Stimulated activated CD4-positive, alpha-beta T cell treated with anti-CD3 and anti-CD28 coated beads, Interleukin-15, amount 100 ng/mL, for 24 hours (primary cell): ENCODE results near the gene PRICKLE1.
A peak's percentile ranks its signal among the peaks of the same experiment; 100 is the strongest.

Experiments
- DNase-seq: peaks from one replicate; pipeline ENCODE4 v3.0.0-alpha.2; 2020

Gene PRICKLE1

GRCh38 chr12:42589465-42590329 lies at the start of gene PRICKLE1:
Gene PRICKLE1 (minus strand): TSS chr12:42589746. CDS start chr12:42472516, 117,230 bp downstream.
- DNase-seq: peak; percentile 45

DNA sequence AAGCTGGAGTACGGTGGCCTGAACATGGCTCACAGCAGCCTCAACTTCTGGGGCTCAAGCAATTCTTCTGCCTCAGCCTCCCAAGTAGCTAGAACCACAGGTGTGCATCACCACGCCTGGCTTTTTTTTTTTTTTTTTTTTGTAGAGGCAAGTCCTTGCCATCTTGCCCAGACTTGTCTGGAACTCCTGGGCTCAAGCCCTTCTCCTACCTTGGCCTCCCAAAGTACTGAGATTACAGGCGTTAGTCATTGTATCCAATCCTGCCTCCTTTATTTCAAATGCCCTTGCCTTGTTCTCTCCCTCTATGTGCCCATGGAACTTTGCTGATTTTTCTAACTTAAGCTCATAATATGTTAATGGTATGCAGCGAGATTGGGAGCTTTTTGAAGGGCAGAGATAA lies 49.2 kb upstream of the PRICKLE1 start:
- no peak for DNase-seq

DNA sequence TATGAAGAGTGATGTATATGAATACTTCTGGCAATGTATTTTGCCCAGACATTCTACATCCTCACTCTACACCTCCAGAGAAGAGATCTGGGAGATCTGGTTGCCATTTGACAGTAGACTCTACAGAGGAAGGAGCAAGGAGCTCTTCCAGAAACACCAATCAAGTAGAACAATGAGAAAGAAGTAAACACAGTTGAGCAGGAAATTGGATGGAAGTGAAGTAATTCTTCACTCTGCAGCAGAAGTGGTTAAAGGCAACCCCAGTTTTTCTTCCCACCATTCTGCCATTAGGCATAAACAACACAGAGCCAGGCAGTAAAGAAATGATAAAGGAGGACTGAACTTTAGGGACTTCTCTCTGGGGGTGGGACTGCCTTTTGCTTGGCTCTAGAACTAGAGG lies 48.5 kb upstream of the PRICKLE1 start:
- DNase-seq: no peak

GRCh38 chr12:42636993-42637392 lies 47.4 kb upstream of the PRICKLE1 start:
- no peak for DNase-seq

DNA sequence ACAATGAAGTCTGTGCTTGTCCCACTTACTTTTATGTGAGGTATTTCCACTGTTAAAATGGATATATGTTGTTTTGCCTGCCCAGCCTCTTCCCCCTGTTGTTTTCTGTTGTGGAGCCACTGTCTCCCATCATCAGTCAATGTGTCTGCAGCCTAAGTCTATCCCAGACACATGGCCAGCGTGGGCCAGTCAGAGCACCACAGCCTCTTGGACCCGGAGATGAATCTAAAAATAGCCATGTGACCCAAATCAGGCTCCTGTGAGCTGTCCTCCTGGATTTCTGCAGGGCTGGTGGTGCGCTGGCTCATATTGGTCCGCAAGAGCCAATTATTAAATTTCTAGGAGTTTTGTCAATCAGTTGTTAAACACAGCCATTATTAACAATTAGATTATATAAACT lies 44.0 kb upstream of the PRICKLE1 start:
- no peak for DNase-seq

DNA sequence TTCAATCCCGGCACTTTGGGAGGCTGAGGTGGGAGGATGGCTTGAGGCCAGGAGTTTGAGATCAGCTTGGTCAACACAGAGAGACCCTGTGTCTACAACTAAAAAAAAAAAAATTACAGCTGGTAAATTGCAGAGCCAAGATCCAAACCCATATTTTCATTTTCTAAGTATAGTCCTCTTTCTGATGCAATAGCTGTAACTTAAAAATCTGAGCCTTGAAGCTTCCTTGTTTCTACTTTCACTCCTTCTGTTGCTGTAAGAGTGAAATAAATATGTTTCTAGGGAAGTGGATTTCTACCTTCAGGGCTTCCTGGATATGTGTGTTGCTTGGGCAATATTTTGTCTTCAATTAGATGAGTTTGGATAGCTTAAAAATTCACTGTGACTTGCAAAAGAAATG lies 42.0 kb upstream of the PRICKLE1 start:
- DNase-seq: no peak

GRCh38 chr12:42630314-42630713 lies 40.8 kb upstream of the PRICKLE1 start:
- DNase-seq: no peak

GRCh38 chr12:42627151-42627550 lies 37.6 kb upstream of the PRICKLE1 start:
- no peak for DNase-seq

DNA sequence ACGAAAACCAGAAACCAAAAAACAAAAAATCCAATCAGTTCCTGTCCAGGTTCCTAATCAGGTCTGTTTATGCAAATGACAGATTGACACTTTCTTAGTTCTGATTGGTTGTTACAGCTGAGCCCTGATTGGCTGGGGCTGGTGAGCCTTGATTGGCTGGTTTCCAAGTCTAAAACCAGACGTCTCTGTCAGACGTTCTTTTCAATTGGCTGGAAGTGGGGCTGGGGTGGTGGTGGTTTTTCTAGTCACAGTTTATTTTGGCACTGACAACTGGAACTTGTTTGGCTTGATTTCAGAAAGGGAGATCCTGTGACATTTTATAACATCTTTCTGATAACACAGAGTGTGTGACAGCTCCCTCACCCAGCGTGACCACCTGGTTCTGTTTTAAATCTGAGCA lies 36.1 kb upstream of the PRICKLE1 start:
- DNase-seq: no peak

GRCh38 chr12:42617622-42618021 lies 28.1 kb upstream of the PRICKLE1 start:
- no peak for DNase-seq

- DNase-seq: no peak
Measured at GRCh38 chr12:42615006-42615405, 25.5 kb upstream of the PRICKLE1 start.

GRCh38 chr12:42612231-42612613 lies 22.7 kb upstream of the PRICKLE1 start:
- DNase-seq: no peak

DNA sequence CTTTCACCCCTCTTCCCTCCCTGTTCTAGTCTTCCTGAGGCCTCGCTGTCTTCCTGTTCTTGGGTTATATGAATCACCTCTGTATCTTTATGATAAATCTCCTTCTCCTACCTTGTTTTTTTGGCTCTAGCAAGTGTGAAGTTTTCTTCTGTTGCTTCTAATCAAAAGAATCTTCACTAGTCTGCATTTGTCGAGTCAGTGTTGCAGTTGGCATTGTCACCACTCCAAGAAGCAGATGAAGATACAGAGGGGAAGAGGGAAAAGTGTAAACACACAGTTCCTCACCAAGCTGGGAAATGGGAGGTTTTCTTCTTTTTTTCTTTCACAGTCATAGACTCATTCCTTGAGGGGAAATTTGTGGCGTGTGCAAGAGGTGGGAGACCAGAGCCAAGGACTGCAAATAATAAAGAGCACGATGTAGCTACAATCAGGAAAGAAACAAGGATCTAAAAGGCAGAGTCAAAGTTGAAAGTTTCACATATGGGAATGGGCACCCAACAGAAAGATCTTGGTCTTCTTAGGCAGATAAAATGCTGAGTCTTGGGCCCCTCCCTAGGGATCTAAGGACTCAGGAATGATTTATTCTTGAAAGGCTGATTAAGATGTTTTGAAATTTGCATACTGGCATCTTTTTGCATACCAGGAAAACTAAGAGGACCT lies 22.2 kb upstream of the PRICKLE1 start:
- DNase-seq: no peak

- no peak for DNase-seq
Measured at GRCh38 chr12:42609605-42610004, 20.1 kb upstream of the PRICKLE1 start.

DNA sequence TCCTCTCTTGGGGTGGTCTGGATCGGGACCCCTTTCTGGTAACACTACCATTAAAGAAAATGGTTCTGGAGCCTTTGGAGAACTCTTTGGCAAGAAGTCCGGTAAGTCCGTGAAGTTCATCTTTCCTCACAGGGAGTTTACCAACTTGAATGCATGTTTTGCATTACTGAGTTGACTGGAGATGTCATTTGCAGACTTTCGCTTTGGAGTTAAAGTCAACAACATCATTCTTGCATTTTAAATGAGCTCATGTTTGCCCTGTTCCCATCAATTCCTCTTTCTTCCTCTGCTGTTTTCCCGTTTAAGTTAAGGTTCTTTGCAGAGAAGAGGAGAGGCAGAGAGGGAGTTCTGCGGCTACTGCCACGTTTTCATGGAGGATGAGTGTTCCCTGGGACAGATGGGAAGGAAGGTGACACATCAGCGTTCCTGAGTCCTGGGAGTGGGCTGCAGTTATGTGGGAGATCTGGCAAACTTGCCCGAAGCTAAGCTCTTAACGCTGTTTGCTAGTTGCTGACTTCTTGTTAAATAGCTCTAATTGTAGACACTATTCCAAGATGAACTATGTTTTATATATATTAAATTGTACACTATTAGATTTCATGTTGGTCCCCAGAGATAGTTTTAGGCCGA lies 18.8 kb upstream of the PRICKLE1 start:
- no peak for DNase-seq

- no peak for DNase-seq
Measured at GRCh38 chr12:42607584-42608058, 18.1 kb upstream of the PRICKLE1 start.

- DNase-seq: no peak
Measured at GRCh38 chr12:42606471-42606870, 16.9 kb upstream of the PRICKLE1 start.

- DNase-seq: no peak
Measured at GRCh38 chr12:42605685-42606084, 16.1 kb upstream of the PRICKLE1 start.

DNA sequence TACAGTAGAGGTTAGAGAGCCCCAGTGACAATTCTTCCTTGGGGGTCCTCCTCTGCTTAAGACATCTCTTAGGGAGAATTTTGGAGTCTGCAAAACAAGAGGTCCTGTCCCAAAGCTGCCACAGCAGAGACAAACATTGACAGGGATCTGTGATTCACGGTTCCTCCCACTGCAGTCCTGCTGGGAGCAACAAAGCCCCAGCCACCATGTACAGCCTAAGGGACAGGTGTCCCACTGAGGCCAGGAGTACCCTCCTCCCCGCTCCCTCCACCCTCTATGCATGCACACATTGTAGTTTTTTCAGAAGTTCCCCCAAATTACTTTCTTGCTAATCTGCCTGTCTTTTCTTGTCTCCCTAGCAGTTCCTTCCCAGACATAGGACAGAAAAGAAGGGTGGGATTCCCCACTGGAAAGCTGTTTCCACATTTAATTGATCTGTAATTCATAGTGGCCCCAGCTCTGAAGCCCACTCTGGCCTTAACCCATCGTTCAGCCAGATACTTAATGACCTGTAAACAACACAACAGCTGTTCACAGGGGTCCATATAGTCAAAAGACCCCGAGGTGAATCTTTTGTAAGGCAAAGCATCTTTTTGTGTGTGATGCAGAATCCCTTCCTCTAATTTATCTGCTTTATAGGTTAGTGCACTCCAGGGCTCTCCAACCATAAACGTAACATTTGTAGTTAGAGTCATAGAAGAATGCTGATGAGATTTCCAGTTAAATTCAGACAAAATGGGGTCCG lies 13.9 kb upstream of the PRICKLE1 start:
- no peak for DNase-seq

- no peak for DNase-seq
Measured at GRCh38 chr12:42593874-42594273, 4.3 kb upstream of the PRICKLE1 start.

GRCh38 chr12:42590330-42590934 lies 886 bp upstream of the PRICKLE1 start:
- DNase-seq: peak; percentile 6
